ENCODE measurements around the gene UBE2D2.

The UBE2D2 gene

DNA sequence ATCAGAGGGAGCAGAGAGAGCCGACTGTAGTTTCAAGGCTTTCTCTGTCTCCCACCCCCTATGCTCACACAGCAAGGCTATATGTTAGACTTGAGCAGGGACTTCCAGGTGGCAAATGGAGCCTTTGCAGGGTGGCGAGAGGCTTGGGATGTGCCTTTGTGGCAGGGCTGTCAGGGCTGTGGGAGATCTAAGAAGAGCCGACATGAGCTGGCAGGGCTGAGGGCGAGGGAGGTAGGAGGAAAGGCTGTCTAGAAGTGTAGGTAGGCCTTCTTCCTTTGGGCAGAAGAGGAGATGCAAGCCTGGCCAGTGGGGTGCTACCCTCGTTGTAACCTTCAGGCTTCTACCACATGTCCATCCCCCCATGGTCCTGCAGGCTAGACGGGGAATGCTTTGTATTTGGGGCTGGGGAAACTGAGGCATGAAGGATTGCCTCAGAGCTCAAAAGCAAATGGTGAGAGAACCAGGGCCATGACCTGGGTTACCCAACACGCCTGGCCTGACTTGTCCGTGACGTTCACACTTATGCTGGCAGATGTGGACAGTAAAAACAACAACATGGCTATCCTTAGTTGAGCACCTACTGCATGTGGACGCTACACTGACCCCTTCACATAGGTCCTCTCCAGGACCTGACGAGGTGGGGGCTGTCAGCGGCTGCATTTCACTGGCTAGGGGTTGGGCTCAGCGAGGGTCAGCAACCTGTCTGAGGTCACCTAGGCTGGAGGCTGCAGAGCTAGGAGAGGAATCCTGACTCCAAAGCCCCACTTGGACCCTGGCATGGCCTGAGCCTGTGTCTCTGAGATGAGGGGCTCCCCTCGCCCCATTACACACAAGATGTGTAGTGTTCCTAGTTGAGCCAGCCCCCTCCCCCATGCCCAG lies 102.3 kb downstream of the UBE2D2 start:
- DNase-seq = no peak

DNA sequence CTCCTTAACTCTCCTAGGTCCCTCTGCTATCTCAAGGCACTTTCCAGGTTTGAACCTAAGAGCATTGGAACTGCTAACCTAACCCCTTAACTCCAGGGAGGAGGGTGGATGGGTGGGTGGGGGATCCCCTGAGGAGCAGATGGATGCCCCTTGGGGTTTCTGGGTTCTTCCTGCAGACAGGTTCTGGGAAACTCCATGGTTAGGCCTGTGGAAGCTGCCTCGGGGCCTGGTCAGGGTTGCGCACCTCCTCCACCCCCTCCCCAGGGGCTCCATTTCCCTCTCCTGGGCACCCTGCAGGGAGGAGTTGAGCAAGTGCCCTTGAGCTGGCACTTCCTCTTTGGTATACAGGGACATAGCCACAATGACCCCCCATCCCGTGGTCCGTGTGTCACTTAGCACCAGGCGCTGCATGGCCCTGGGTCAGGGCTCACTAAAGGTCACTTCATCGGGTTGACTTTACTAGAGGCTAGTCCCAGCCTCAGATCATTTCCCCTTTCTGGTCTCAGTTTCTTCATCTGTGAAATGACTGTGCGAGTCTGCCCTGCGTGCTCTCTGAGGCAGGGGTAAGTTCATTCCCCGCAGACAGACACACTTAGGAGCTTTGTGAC lies 103.1 kb downstream of the UBE2D2 start:
- DNase-seq = no peak

DNA sequence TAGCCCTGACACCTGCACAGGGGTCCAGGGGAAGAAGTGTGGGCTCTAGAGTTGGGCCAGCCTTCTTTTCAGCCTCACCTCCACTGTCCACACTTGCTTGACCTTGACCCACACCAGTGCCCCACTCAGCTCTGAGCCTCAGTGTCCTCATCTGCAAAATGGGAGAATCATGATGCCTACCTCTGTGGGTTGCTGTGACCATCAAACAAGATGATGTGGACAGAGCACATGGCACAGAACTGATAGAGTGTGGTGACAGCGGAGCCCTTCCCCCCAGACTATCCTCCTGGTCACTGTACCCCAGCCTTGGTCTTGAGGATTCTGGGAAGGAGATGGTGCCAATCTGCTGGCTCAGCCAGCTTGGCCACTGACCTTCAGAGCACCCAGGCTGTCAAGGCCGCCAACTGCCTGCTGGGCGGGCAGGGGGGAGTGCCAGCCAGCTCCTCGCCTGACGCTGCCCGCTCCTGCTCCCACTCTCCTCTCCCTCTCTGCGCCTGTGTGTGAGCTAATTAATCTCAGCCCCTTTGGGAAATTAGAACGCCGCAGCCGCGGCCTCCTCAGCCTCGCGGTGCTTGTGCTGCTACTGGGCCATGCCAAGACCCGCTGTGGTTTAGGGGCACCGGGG lies 103.7 kb downstream of the UBE2D2 start:
- DNase-seq = no peak

DNA sequence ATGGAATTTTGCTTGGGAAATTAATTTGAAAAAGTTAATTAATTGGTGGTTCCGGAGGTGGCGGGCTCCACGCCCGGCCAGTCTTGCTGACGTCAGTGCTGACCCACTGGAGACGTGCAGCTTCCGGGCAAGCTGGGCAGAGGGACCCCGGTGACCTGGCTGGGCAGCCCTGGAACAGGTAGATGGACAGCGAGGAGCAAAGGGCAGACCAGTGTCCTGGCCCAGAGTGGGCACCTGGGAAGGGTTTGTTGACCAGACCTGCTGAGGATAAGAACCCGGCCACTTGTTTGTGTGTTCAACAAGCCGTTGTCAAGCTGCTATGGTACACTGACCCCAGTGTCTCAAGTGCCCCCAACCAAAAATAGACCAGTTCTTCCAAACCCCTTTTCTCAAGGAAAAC lies 104.5 kb downstream of the UBE2D2 start:
- no peak for DNase-seq

DNA sequence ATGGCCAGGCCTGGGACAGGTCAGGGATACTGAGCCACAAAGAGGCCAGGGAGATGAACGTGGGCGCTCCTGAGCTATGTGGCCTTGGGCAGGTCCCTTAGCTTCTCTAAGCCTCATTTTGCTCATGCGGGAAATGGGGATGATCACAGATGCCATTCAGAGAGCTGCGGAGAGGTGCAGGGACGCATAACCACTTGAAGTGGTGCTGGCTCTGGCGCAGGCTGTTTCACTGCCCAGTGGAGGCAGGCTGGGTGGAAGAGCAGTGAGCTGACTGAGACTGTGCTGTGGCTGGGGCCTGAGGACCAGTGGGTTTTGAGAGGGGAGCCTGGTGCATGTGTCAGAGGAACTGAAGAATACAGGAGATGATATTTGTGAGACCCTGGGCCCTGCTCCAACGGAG lies 105.4 kb downstream of the UBE2D2 start:
- DNase-seq = peak; percentile 34

DNA sequence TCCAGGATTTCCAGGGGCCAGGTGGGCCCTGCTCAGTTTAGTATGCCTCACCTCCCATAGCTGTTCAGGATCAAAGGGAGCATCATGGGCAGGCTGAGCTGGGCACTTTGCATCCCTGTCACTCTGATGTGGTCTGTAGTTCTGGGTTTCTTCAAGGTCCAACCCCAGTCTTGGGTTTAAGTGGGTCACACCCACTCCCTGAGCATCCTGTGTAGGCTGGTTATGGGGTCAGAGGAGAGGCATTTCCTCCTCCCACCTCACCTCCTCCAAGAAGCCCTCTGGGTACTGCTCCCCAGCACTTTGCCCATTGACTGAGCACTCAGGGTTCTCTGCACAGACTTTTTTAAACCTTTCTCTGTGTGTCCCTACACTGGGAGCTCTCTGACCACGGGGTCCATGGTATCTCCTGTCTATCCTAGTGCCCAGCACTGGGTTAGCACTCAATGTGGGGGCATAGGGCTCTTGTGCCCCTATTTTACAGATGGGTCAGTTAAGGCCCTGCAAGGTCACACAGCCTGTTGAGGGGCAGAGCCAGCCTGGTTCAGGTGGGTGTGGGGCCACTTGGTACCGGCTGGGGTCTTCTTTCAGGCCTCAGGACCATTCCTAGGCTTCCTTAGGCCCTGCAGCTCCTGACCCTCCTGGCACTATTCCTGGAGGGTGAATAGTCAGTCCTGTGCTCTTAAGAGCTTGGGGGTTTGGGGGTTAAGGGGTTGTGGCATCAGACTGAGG lies 106.0 kb downstream of the UBE2D2 start:
- DNase-seq = no peak

DNA sequence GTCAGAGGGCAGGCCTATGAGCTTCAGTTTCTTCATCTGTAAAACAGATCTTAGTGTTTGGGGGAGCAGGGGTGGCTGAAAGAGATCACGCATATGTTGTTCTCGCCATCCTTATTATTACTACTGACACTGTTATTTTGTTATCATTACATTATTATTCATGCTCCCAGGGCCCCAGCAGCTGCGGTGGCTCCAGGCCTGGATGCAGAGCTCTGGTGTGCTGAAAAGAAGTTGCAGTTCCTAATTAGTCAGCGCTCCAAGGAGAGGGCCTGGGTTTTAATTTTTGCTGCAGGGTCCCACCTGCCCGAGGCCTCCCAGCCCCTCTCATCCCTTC lies 106.6 kb downstream of the UBE2D2 start:
- DNase-seq = peak; percentile 45

DNA sequence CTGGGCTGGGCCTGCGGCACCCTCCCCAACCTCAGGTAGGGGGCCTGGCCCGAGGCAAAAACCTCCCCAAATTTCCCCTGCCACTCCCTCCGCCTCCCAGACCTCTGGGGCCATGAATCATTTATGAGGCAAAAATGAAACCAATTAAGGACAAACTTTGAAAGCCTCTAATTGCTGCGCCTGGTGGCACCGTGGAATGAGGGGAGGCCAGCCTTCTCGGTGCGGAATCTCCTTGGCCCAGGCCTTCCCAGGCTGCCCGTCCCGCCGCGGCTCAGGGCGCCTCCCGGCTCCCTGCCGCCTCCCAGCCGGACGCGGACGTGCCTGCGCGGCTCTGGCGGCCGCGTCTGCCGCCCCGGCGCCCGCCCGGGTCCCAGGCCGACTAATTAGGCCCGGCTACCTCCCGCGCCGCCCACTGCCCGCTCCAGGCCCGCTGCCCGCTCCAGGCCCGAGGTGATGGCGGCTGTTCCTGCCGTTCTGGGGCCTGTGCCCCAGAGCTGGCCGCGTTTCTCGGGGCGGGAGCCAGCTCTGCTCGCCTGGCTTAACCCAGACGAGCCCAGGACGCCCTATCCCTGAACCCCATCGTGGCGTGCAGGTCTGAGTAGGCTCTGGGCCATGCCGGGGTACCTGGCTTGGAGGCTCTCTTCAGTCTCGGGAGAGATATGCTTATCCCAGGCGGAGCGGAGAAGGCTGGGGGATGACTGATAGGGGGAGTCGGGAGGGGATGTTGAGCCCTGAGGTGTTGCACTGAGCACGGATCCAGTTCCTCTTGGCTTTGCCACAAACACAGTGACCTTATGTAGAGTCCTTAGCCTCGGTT lies 107.1 kb downstream of the UBE2D2 start:
- peak; percentile 67 for DNase-seq

DNA sequence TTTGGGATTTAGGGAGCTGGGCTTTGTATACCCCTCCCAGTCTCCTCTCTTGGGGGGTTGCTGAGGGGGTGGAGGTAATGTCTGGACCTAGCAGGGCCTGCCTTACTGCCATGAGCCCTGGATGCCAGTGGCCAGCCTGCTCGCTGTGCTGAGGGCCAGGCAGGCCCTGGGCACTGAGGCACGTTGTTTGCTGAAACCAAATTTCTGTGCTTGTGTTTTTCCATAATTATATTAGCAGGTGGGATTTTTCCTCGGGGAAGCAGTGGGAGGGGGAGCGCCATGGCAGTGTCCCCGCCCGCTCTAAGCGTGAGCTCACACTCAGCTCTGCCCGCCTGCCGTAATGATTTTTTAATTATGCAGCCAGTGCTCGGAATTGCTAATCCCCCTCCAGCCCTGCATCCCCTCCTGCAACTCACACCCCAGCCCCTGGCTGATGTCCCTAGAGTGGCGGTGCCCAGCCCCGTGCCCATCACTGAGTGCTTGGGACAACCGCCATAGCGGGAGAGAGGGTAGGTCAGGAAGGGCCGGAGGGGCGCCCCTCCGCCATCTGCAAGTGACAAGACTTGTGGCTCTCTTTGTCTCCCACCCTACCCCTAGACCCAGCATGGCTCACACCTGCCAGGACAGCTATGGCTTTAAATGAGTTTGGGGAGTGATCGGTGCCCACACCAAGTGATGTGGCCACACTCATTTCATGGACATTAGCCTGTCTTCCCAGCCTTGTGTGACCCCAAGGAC lies 108.0 kb downstream of the UBE2D2 start:
- DNase-seq = no peak

DNA sequence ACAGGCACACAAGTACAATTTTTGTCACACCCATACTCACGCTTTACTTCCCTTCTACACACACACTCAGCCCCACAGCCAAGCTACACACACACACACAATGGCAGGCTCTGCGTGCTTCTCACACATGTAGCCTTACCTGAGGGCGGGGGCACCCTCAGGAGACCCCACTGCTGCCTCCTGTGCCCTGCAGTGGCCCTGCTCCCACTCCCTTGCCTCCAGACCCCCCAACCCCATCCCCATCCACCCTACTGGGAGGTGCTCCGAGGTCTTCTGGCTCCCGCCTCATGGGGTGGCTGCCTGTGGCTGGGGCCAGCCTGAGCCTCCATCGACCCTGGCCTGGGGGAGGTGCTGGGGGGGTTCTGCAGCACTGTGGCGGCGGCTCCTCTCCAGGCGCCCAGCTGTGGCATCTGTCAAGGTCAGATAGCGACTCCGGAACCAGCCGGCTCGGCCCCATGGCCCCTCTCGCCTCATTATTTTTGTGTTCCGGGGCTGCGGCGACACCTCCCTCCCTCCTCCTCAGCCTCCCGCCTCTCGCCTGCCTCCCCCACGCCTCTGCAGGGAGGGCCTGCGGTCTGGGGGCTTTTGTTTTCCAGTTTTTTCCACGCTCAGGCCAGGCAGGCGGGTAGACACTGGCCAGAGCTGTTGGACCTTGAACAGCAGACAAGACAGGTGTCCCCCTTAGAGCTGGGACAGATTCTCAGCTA lies 108.7 kb downstream of the UBE2D2 start:
- peak; percentile 90 for DNase-seq

DNA sequence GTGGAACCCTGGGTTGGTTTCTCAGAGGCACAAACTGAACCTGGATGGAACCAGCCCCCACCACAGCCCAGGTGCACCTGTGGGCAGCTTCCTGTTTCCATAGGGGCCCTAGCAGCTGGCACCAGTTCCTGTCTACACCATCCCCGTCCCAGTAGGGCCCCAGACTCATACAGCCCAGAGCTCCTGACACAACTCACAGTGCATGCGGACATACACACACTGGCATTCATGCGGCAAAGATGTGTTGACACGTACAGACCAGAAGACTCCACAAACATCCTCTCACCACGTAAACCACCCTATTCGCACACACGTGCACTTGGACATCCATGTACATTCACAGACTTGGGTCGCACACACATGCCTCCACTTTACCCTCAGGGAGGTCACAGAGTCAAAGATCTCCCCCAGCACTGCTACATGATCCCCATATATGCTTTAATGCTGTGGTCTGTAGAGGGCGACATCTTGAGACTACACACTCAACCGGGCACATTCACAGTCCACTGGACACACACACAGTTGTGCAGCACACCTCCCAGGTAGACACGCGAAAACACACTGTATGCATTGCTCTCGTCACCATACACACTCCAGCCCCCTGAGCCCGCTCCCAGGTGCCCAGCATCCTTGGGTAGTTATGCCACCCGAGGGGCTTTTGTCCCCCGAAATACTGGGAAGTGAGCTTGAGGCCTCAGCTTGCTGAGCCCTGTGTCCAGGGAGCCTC lies 109.4 kb downstream of the UBE2D2 start:
- peak; percentile 98 for DNase-seq

DNA sequence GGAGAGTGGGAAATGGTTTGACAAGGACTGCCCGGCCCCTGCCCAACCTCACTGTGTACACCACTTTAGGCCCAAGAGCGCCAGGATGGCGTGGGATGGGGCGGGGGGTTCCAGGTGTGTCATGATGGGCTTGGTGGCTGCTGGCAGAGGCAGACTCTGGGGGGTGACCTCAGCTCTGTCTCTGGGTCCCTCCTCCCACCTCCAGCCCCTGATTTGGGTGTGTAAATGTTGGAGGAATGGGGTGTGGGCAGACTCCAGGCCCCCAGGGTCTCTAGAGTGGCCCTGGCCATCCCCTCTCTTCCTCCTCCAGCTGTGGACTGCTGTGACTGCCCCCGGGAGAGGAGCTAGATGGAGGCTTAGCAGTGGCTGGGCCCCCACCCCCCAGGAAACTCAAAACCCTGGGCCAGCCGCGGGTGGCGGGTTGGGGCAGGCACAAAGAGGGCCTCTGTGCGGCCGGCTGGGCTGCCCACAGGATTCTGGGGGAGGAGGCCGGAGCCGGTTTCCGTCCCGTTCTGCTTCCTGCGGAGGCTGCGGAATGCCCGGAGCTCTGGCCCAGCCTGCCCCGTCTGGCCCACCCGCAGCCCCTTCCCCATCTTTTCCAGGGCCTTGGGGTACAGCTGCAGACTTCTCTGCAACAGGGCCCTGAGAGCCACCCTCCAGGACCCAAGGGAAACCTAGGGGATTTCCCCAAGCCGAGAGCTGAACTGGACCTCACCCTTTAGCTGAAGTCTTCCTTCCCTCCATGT lies 110.1 kb downstream of the UBE2D2 start:
- peak; percentile 54 for DNase-seq

DNA sequence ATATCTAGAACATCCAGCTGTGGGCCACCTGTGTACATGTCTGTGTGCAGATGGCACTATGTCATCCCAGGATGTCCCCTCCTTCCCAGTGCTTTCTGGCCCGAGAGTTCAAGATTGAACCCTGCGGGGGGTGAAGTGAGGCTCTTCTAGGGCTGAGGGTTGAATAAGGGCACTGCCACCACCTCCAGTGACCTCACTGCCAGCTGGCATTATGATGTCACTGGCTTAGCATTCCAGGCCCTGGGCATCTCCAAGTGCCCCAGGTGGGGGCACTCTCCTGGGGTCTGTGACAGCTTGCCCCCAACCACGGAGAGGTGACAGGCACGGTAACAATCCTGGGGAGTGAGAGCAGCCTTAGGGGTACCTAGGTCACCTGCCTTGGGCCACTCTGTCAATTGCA lies 114.1 kb downstream of the UBE2D2 start:
- no peak for DNase-seq

DNA sequence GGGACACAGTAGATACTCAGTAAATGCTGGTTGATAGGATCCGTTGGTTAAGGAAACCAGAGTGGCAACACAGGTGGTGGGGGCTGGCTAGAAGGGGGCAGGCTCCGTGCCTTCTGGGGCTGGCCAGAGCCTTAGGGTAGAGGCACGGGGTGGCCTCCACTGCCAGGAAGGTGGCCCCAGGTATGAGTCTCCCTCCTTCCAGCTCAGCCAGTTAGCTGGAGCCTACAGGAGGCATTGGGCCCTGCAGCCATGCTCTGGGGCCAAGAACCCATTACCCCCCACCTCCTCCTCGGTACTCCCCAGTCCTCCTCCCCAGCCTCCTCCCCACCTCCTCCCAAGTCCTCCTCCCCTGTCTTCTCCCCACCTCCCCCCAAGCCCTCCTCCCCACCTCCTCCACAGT lies 114.7 kb downstream of the UBE2D2 start:
- DNase-seq = no peak

DNA sequence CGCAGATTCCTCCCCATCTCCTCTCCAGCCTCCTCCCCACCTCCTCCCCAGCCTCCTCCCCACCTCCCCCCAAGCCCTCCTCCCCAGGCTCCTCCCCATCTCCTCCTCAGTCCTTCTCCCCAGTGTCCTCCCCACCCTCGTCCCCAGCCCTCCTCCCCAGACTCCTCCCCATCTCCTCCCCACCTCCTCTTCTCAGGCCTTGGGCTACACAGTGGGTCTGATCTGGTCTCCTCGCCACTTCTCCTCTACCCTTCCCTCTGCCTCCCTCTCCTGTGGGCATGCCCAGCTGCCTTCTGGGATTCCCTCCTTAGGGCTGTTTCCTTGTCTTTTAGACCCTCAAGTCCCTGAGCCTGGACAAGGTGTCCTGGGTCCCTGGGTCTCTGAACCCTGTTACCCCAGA lies 115.3 kb downstream of the UBE2D2 start:
- no peak for DNase-seq

DNA sequence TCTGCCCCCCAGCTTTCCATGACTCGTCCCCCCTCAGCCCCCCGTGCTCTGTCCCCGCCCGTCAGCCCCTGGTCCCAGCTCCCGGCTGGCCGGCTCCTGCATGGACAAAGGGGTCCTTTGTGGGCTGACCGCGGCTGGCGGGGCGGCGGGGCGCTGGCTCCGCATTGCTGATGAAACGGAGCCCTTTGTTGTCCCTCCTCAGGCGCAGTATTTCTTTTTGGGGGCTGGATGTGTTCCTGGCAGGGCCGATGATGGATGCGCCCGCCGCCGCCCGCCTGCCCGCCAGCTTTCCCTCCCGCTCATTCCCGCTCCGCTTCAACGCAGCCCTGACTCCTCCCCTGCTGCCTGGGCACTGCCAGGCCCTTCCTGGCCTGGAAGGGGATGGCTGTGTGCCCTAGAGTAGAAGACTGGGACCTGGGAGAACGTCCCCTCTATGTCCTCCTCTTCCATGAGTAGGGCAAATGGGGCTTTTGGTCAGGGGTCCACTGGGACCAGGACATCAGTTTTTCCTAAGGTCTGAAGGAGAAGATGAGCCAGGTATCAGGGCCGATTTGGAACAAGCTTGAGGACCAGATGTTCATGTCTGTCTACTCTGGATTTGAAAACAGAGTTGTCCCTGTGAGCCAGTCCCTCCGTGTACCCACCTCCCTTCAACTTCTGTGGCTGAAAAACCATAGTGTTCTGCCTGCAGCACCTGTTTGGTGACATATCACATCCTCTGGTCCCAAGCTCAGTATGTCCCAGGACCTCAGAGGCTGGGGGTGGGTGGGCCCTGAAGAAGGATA lies 116.0 kb downstream of the UBE2D2 start:
- DNase-seq = no peak

Data from DMS53 (cell line).